ENCODE measurements around the gene SYT9.

The SYT9 gene

DNA sequence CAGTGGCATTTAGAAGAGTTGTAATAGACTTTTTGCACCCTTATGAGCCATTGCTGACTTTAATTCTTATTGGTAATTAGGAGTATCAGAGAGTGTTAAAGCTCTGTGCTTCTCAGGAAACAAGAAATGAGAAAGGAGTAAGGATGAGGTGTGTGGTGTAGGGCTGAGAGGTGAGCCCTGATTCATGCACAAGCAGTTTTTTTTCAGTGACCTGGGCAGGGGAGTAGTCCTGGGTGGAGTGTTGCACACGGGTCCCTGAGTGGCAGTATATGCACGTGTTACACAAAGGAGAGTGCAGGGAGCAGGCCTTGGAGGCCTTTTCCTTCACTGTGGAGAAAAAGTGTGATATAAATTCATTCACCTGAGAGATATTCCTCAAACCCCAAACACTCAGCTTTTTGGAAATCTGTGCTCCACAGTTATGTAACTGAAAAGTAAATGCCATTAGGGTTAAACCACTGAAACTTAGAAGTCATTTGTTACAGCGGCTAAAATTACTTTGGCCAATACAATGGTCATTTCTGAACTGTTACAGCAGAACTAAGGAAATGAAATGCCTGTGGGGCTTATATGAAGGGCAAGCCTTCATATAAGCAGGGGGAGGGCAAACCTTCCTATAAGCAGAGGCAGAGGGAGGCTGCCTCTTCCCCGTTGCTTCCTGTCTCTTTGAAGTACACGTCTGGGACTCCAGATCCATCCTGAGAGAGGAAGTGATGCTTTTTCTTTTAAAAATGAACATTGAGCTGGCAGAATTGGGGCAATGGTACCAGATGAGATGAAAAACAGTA lies 171.0 kb downstream of the SYT9 start:
- peak; percentile 21 for DNase-seq (ENCODE audit: low spot score)
- in situ Hi-C loops (cut with MboI; ENCODE audit: low pct_unique_long_range_greater_than_20kb, low sequenced_read_pairs, unreplicated experiment): no loop called here
- no peak for TF ChIP-seq CTCF (IDR thresholded peaks at IDR 0.05; ENCODE audit: extremely low read depth, insufficient read depth, missing control alignments)

DNA sequence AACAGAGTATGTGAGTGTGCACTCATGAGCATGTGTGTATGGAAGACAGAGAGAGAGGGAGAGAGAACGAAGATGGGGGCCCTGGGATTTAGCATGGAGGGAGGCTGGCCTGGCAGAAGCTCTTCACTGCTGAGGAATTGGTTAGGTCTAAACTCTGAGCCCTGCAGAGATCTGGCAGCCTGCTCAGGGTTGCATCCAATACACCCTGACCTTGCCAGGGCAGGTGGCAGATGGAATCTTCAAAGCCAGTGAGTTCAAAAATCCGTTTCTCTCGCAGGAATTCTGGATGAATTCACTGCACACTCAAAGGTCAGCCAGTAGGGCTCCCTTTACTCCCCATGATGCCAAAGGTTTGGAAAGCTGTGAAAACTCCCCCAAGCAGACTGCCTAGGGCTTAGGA lies 172.2 kb downstream of the SYT9 start:
- TF ChIP-seq CTCF (IDR thresholded peaks at IDR 0.05; ENCODE audit: extremely low read depth, insufficient read depth, missing control alignments): no peak
- in situ Hi-C loops (cut with MboI; ENCODE audit: low pct_unique_long_range_greater_than_20kb, low sequenced_read_pairs, unreplicated experiment): no loop called here
- no peak for DNase-seq (ENCODE audit: low spot score)

DNA sequence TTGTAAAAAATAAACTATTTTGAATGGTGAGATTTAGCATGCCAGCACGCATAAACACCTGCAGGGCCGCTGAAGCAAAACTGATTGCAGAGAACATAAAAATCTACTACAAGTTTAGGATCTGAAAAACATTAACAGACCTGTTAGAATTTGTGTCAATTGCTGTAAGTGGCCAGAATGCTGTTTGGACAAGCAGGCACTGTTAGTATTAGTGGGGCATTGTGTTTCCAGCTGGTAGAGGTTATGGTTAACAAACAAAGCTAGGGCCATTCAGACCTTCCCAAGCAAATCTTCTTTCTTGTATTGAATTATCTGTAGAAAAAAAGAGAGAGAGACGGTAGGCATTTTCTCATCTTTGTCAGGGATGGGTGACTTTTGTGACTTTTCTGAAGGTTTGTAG lies 176.0 kb downstream of the SYT9 start:
- in situ Hi-C loops (cut with MboI; ENCODE audit: low pct_unique_long_range_greater_than_20kb, low sequenced_read_pairs, unreplicated experiment): no loop called here
- TF ChIP-seq CTCF (IDR thresholded peaks at IDR 0.05; ENCODE audit: extremely low read depth, insufficient read depth, missing control alignments): no peak

GRCh38 chr11:7428196-7428595 lies 176.5 kb downstream of the SYT9 start:
- DNase-seq (ENCODE audit: low spot score): no peak
- in situ Hi-C loops (cut with MboI; ENCODE audit: low pct_unique_long_range_greater_than_20kb, low sequenced_read_pairs, unreplicated experiment): no loop called here
- no peak for TF ChIP-seq CTCF (IDR thresholded peaks at IDR 0.05; ENCODE audit: extremely low read depth, insufficient read depth, missing control alignments)

More for the DNA sequence above, 176.0 kb downstream of the SYT9 start:
- no peak for DNase-seq (ENCODE audit: low spot score)

DNA sequence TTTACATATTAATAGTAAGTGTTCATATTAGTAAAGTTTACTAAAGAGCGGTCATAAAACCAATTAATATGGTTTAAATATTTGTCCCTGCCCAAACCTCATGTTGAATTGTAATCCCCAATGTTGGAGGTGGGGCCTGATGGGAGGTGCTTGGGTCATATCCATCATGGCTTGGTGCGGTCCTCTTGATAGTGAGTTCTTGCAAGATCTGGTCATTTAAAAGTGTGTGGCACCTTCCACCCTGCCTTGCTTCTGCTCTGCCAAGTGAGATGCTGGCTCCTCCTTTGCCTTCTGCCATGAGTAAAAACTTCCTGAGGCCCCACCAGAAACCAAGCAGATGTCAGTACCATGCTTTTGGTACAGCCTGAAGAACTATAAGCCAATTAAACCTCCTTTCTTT lies 178.8 kb downstream of the SYT9 start:
- DNase-seq (ENCODE audit: low spot score): no peak
- in situ Hi-C loops (cut with MboI; ENCODE audit: low pct_unique_long_range_greater_than_20kb, low sequenced_read_pairs, unreplicated experiment): loop anchor here (10.0 kb wide), 2 partner anchors 76 to 254 kb away; no protein-coding TSS in a partner anchor

GRCh38 chr11:7435176-7435575 lies 183.5 kb downstream of the SYT9 start:
- TF ChIP-seq CTCF (IDR thresholded peaks at IDR 0.05; ENCODE audit: extremely low read depth, insufficient read depth, missing control alignments): no peak
- in situ Hi-C loops (cut with MboI; ENCODE audit: low pct_unique_long_range_greater_than_20kb, low sequenced_read_pairs, unreplicated experiment): loop anchor here (10.0 kb wide), 2 partner anchors 80 to 250 kb away; no protein-coding TSS in a partner anchor
- DNase-seq (ENCODE audit: low spot score): no peak

More for the DNA sequence above, 178.8 kb downstream of the SYT9 start:
- TF ChIP-seq CTCF (IDR thresholded peaks at IDR 0.05; ENCODE audit: extremely low read depth, insufficient read depth, missing control alignments): no peak

All from GM13977 (cell line).